BE2C (cell line): Measurements from ENCODE around the gene IGSF22.

ENCODE experiments used
- DNase-seq: peaks from one replicate; pipeline ENCODE4 v3.0.0-alpha.2; 2020
- H3K27me3 ChIP-seq: fragments of 250-450 bp; sonication (Bioruptor Pico); 2 replicates; pipeline ENCODE4 v1.5.1; 2020; ENCODE audit warnings: mild to moderate bottlenecking
- H3K36me3 ChIP-seq: fragments of 250-450 bp; sonication (Bioruptor Pico); 2 replicates; pipeline ENCODE4 v1.5.1; 2020; ENCODE audit warnings: mild to moderate bottlenecking
- H3K4me1 ChIP-seq: fragments of 250-450 bp; sonication (Bioruptor Pico); 2 replicates; pipeline ENCODE4 v1.5.1; 2020
- H3K4me3 ChIP-seq: 2 replicates; pipeline ENCODE4 v1.5.1; 2011; ENCODE audit warnings: low read depth, low read length
- H3K9me3 ChIP-seq: fragments of 250-450 bp; sonication (Bioruptor Pico); 2 replicates; pipeline ENCODE4 v1.5.1; 2020
- TF ChIP-seq, protein P1 (sequence below): IDR thresholded peaks from 2 replicates; pipeline ENCODE4 v1.5.1; 2012; ENCODE audit warnings: mild to moderate bottlenecking, low read depth, low read length

IGSF22 gene

DNA sequence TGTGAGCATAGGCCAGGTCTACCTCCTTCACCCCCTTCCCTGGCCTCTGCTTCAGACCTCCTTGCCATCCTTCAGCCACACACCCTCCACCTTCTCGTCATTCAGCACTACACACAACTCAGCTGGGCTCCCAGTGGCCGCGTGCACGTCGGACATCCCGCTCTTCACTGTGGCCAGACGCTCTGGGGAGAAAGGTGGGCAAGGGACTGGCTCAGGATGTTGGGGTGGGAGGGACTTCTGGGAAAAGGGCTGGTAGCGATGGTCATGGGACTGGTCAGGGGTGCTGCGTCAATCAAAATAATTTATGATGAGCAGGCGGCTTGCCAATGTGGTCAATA lies 11.6 kb downstream of the IGSF22 start:
- no peak overlapping the region for H3K4me3 ChIP-seq
- H3K27me3 ChIP-seq, result no peaks in the 10 kb centered on the region
- H3K9me3 ChIP-seq, result no peaks in the 10 kb centered on the region
- TF ChIP-seq, protein P1, sequence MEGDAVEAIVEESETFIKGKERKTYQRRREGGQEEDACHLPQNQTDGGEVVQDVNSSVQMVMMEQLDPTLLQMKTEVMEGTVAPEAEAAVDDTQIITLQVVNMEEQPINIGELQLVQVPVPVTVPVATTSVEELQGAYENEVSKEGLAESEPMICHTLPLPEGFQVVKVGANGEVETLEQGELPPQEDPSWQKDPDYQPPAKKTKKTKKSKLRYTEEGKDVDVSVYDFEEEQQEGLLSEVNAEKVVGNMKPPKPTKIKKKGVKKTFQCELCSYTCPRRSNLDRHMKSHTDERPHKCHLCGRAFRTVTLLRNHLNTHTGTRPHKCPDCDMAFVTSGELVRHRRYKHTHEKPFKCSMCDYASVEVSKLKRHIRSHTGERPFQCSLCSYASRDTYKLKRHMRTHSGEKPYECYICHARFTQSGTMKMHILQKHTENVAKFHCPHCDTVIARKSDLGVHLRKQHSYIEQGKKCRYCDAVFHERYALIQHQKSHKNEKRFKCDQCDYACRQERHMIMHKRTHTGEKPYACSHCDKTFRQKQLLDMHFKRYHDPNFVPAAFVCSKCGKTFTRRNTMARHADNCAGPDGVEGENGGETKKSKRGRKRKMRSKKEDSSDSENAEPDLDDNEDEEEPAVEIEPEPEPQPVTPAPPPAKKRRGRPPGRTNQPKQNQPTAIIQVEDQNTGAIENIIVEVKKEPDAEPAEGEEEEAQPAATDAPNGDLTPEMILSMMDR, result no peak
- H3K36me3 ChIP-seq, result no peaks in the 10 kb centered on the region
- no peaks in the 10 kb centered on the region for H3K4me1 ChIP-seq
- DNase-seq, result no peak

DNA sequence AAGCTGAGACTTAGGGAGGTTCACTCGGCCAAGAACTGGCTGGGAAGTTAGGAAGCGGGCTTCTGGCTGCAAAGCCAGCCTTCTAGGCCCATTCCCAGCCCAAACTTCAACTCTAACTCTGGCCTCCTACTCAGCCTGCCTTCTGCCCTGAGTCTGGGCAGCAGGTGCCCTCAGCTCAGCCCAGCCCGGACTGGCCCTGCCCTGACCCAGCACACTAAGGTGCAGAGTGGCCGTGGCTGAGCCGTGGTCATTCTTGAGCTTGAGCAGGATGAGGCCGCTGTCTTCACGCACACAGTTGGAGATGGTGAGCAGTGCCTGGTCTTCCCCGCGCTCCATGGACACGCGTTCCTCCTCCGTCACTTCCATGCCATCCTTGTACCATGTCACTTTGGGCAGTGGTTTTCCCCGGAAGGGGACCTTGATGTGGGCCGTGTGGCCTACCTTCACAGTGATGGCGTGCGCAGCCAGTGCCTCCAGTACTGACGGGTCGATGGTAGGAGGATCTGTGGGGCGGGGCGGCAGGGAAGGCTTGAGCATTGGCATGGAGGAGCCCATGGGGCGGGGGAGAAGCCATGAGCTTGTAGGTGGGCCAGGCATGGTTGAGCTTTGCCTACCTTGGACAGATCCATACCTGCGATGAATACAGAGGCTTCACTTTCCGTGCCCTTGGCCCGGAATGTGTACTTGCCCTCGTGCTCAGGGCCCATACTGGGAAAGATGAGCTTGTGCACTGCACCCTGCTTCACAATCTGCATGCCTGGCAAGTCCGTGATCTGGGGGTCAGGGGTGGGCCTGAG lies 12.1 kb downstream of the IGSF22 start:
- Histone ChIP-seq H3K27me3 (no peaks in the 10 kb centered on the region), H3K4me3 (no peak overlapping the region), H3K9me3 (no peaks in the 10 kb centered on the region), H3K4me1 (no peaks in the 10 kb centered on the region), H3K36me3 (no peaks in the 10 kb centered on the region)
- TF ChIP-seq, protein P1, result no peak
- no peak for DNase-seq

DNA sequence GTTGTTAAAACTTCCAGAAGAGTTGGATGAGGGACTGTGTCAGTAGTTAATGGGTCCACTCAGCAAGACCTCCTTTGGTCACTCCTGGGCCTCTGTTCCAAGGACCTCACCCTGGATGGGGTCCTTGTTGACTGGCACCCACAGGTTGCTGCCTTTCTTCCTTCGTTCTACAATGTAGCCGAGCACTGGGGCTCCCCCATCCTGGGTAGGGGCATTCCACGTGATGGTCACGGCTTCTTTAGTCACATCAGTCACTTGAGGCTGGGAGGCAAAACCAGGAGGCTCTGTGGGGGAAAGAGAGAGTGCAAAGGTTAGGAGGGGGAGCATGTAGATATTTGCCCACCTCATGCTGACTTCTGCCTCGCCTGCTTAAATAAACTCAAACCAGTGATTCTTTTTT lies 15.4 kb downstream of the IGSF22 start:
- TF ChIP-seq, protein P1, result no peak

DNA sequence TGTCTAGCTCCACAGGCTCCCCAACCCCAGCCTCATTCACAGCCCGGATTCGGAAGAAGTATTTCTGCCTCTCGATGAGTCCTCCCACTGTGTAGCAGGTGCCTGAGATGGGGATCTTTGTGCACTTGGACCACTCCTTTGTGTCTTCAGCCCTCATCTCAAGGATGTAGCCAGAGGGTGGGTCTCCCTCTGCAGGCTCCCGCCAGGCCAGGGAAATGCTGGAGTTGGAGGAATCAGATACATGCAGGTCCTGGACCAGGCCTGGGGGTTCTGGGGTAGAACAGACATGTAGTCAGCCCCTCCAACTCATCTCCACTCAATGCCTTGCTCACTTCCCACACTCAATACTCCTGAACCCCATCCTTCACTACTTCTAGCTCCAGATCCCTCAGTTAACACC lies 16.6 kb downstream of the IGSF22 start:
- no peaks in the 10 kb centered on the region for H3K36me3 ChIP-seq
- no peaks in the 10 kb centered on the region for H3K9me3 ChIP-seq
- H3K27me3 ChIP-seq, result no peaks in the 10 kb centered on the region

More for the DNA sequence above, 15.4 kb downstream of the IGSF22 start:
- no peaks in the 10 kb centered on the region for H3K36me3 ChIP-seq
- no peak for DNase-seq
- no peaks in the 10 kb centered on the region for H3K27me3 ChIP-seq
- H3K9me3 ChIP-seq, result no peaks in the 10 kb centered on the region
- no peaks in the 10 kb centered on the region for H3K4me1 ChIP-seq
- H3K4me3 ChIP-seq, result no peak overlapping the region

DNA sequence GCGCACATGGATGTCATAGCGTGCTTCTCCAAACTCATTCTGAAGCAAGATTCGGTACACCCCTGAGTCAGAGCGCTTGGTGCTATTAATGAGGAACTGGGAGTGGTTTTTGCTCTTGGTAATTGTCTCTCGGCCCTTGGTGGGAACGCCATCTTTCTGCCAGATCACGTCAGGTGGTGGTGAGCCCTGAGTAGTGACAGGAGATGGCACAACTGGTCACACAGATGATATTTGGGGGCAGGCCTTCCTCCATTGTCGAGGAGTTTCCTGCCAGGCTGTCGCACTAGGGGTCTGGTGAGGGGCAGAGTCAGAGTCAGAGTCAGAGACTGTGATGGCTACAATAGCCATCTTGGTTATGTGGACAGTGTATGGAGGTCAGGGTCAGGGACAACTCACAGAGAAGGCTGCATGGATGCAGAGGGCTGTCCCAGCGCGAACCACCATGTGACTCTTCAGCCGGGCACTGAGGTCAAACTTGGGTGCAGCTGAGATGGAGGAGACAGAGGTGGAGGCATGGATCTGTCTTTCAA lies 18.1 kb downstream of the IGSF22 start:
- TF ChIP-seq, protein P1, result no peak
- Histone ChIP-seq H3K9me3 (no peaks in the 10 kb centered on the region), H3K4me3 (no peak overlapping the region), H3K4me1 (no peaks in the 10 kb centered on the region), H3K27me3 (no peaks in the 10 kb centered on the region), H3K36me3 (no peaks in the 10 kb centered on the region)
- no peak for DNase-seq

More for the DNA sequence above, 16.6 kb downstream of the IGSF22 start:
- no peak for DNase-seq
- TF ChIP-seq, protein P1, result no peak
- H3K4me3 ChIP-seq, result no peak overlapping the region
- no peaks in the 10 kb centered on the region for H3K4me1 ChIP-seq

DNA sequence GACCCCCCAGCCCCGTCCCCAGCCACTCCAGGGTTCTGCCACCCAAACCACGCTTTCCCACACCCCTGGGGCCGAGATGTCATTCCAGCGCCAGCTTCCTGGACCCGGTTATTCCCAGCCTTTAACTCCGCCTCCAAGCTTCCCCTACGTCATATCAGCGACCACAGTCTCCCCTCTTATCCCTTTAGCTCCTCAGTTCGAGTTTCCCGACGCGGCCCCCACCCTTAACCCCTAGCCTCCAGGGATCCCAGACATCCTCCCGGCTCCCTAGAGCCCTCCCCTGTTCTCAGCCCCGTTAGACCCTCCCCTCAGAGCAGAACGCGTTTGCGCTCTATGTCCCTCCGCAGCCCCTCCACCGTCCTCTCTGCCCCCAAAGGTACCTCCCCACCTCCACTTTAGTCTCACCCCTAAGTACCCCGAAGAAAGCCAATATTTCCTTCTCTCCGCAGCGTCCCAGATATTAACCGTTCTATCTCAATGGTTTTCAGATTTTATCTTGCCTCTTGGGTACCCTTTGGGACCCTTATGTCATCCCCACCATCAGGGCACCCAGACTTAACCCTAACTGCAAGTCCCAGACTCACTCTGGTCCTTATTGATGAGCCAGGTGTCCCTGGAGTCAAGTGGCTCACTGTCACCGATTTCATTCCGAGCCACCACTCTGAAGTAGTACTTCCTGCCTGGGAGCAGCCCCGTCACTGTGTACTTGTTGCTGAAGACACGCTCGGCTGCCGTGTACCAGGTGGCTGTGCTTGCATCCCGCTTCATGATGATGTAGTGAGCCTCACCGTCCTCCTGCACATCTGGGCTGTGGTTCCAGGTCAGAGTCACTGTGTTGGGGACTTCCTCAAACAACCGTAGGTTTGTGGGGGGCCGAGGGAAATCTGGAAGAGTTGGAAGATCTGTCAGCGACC lies 19.4 kb downstream of the IGSF22 start:
- H3K4me1 ChIP-seq, result no peaks in the 10 kb centered on the region
- no peaks in the 10 kb centered on the region for H3K9me3 ChIP-seq
- peak overlapping the region; percentile 65 for H3K4me3 ChIP-seq
- TF ChIP-seq, protein P1, result no peak
- DNase-seq, result peak; percentile 48
- H3K36me3 ChIP-seq, result no peaks in the 10 kb centered on the region
- H3K27me3 ChIP-seq, result no peaks in the 10 kb centered on the region
